NT2/D1 (cell line): ENCODE data around the gene SLC16A12.

Source experiments
- DNase-seq: peaks from one replicate; pipeline ENCODE4 v3.0.0-alpha.2; 2011; ENCODE audit warnings: low read depth, low spot score
- H3K27me3 ChIP-seq: 2 replicates; pipeline ENCODE4 v1.6.0; 2011; ENCODE audit warnings: mild to moderate bottlenecking; ENCODE audit not compliant: insufficient read length, insufficient read depth
- H3K36me3 ChIP-seq: 2 replicates; pipeline ENCODE4 v1.6.1; 2011; ENCODE audit warnings: mild to moderate bottlenecking, low read length, mixed read lengths; ENCODE audit not compliant: insufficient read depth, insufficient read length
- H3K4me1 ChIP-seq: 2 replicates; pipeline ENCODE4 v1.5.1; 2011; ENCODE audit not compliant: insufficient read depth, insufficient read length
- H3K4me3 ChIP-seq: 2 replicates; pipeline ENCODE4 v1.5.1; 2011; ENCODE audit warnings: low read depth; ENCODE audit not compliant: insufficient read length
- H3K9ac ChIP-seq: 2 replicates; pipeline ENCODE4 v1.6.0; 2011; ENCODE audit warnings: low read depth; ENCODE audit not compliant: insufficient read length
- H3K9me3 ChIP-seq: 2 replicates; pipeline ENCODE4 v1.5.1; 2011; ENCODE audit warnings: mild to moderate bottlenecking, low read length; ENCODE audit not compliant: insufficient read depth
- SUZ12 ChIP-seq: IDR thresholded peaks from 2 replicates; pipeline ENCODE4 v1.6.1; 2011; ENCODE audit not compliant: insufficient read length, insufficient read depth; ENCODE audit errors: extremely low read depth
- YY1 ChIP-seq: IDR thresholded peaks from 2 replicates; pipeline ENCODE4 v1.6.1; 2011; ENCODE audit not compliant: insufficient read length, insufficient read depth
- ZNF274 ChIP-seq: IDR thresholded peaks from 2 replicates; pipeline ENCODE4 v1.6.1; 2011; ENCODE audit warnings: mild to moderate bottlenecking, low read depth, low read length

Gene SLC16A12

GRCh38 chr10:89478085-89478738, 57.2 kb downstream of the SLC16A12 start:
- H3K9me3 ChIP-seq: peaks cover 7% of the 10 kb centered on the region; the same call in 1 of the 2 replicates
- H3K9ac ChIP-seq: no peak overlapping the region
- DNase-seq: no peak
- H3K4me3 ChIP-seq: no peak overlapping the region
- H3K36me3 ChIP-seq: no peaks in the 10 kb centered on the region
- H3K4me1 ChIP-seq: no peaks in the 10 kb centered on the region
- H3K27me3 ChIP-seq: no peaks in the 10 kb centered on the region
- TF ChIP-seq SUZ12 (no peak), YY1 (no peak), ZNF274 (no peak)

GRCh38 chr10:89476150-89476549, 59.2 kb downstream of the SLC16A12 start:
- H3K4me3 ChIP-seq: no peak overlapping the region
- no peaks in the 10 kb centered on the region for H3K9me3 ChIP-seq
- H3K36me3 ChIP-seq: no peaks in the 10 kb centered on the region
- no peak for TF ChIP-seq SUZ12
- no peak for TF ChIP-seq ZNF274
- no peak for TF ChIP-seq YY1
- no peaks in the 10 kb centered on the region for H3K27me3 ChIP-seq
- DNase-seq: no peak
- no peaks in the 10 kb centered on the region for H3K4me1 ChIP-seq
- H3K9ac ChIP-seq: no peak overlapping the region

- Histone ChIP-seq H3K9me3 (no peaks in the 10 kb centered on the region), H3K27me3 (no peaks in the 10 kb centered on the region), H3K4me3 (no peak overlapping the region), H3K9ac (no peak overlapping the region), H3K4me1 (no peaks in the 10 kb centered on the region), H3K36me3 (no peaks in the 10 kb centered on the region)
- no peak for DNase-seq
- no peak for TF ChIP-seq ZNF274
- no peak for TF ChIP-seq YY1
- no peak for TF ChIP-seq SUZ12
These were observed 59.8 kb downstream of the SLC16A12 start for GRCh38 chr10:89475591-89475998.

GRCh38 chr10:89475125-89475524, 60.3 kb downstream of the SLC16A12 start:
- H3K4me3 ChIP-seq: no peak overlapping the region
- H3K9ac ChIP-seq: no peak overlapping the region
- no peaks in the 10 kb centered on the region for H3K36me3 ChIP-seq
- no peaks in the 10 kb centered on the region for H3K9me3 ChIP-seq
- no peak for DNase-seq
- H3K4me1 ChIP-seq: no peaks in the 10 kb centered on the region
- no peaks in the 10 kb centered on the region for H3K27me3 ChIP-seq
- TF ChIP-seq SUZ12 (no peak), YY1 (no peak), ZNF274 (no peak)

GRCh38 chr10:89474452-89474851, 60.9 kb downstream of the SLC16A12 start:
- Histone ChIP-seq H3K4me1 (no peaks in the 10 kb centered on the region), H3K9ac (no peak overlapping the region), H3K4me3 (no peak overlapping the region), H3K27me3 (no peaks in the 10 kb centered on the region), H3K36me3 (no peaks in the 10 kb centered on the region), H3K9me3 (no peaks in the 10 kb centered on the region)
- TF ChIP-seq YY1: no peak
- TF ChIP-seq ZNF274: no peak
- no peak for TF ChIP-seq SUZ12
- DNase-seq: no peak

- DNase-seq: no peak
- Histone ChIP-seq H3K36me3 (no peaks in the 10 kb centered on the region), H3K4me1 (no peaks in the 10 kb centered on the region), H3K9ac (no peak overlapping the region), H3K9me3 (no peaks in the 10 kb centered on the region), H3K4me3 (no peak overlapping the region), H3K27me3 (no peaks in the 10 kb centered on the region)
- TF ChIP-seq YY1 (no peak), SUZ12 (no peak), ZNF274 (no peak)
These were observed 64.1 kb downstream of the SLC16A12 start for GRCh38 chr10:89471110-89471809.

GRCh38 chr10:89470628-89471027, 64.8 kb downstream of the SLC16A12 start:
- H3K9ac ChIP-seq: no peak overlapping the region
- no peak overlapping the region for H3K4me3 ChIP-seq
- no peaks in the 10 kb centered on the region for H3K9me3 ChIP-seq
- H3K27me3 ChIP-seq: no peaks in the 10 kb centered on the region
- TF ChIP-seq YY1 (no peak), SUZ12 (no peak), ZNF274 (no peak)
- DNase-seq: no peak
- no peaks in the 10 kb centered on the region for H3K4me1 ChIP-seq
- no peaks in the 10 kb centered on the region for H3K36me3 ChIP-seq
